ES-I3 (cell line): ENCODE results near the gene NDUFS6.

ENCODE experiments used
- H3K36me3 ChIP-seq: 2 replicates; pipeline ENCODE4 v1.6.1; 2013; ENCODE audit warnings: mild to moderate bottlenecking, low read length, control low read depth, moderate library complexity; ENCODE audit not compliant: insufficient read depth
- H3K4me1 ChIP-seq: 2 replicates; pipeline ENCODE4 v1.6.1; 2013; ENCODE audit warnings: mild to moderate bottlenecking, control low read depth, low read length; ENCODE audit not compliant: insufficient read depth
- H3K9ac ChIP-seq: 2 replicates; pipeline ENCODE4 v1.6.1; 2013; ENCODE audit warnings: low read depth, mild to moderate bottlenecking, low read length, moderate library complexity
- H3K9me3 ChIP-seq: 2 replicates; pipeline ENCODE4 v1.6.1; 2013; ENCODE audit warnings: mild to moderate bottlenecking, low read length, moderate library complexity; ENCODE audit not compliant: control insufficient read depth, insufficient read depth

Gene NDUFS6

DNA sequence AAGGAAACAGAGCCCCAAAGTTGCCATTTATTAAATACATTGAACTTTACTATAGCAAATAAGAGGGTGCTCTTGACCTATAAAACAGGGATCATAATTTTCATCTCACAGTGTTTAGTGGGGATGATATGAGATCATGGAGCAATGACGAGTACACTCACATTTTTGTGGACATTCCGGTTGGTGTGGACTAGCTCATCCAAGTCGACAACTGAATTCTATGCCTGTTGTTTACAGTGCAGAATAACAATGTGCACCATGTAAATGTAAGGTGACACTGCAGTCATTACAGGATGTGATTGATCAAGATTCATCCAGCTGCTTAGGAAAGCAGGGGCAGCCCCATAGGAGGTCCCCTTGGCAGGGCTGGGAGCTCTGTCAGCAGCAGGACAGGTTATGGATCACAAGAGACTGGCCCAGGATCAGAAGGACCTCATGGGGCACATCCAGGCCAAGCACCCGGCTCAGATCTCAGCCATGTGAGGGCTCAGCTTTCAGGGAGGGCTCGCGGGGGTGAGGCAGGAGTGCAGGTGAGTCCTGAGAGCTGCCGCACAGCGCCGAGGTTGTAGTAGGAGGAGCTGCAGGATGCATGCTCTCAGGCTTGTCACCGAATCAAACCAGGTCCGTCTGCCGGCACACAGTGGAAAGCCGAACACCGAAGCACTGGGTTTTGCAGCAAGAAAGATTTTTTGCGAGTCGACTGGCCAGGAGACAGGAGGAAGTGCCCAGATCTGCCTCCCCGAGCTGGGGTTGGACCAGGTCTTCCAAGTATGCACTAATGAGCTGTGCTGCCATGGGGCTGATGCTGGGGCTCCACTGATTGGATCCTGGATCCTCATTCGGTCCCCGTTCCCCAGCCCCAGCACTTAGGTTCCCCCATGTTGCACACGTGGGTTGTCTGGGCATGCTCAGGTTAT, 29.8 kb upstream of the NDUFS6 start:
- H3K9ac ChIP-seq, result no peak overlapping the region
- no peaks in the 10 kb centered on the region for H3K4me1 ChIP-seq
- no peaks in the 10 kb centered on the region for H3K9me3 ChIP-seq
- H3K36me3 ChIP-seq, result no peaks in the 10 kb centered on the region

- no peaks in the 10 kb centered on the region for H3K36me3 ChIP-seq
- H3K9me3 ChIP-seq, result no peaks in the 10 kb centered on the region
- no peak overlapping the region for H3K9ac ChIP-seq
- no peaks in the 10 kb centered on the region for H3K4me1 ChIP-seq
Measured at GRCh38 chr5:1772634-1773033, 28.6 kb upstream of the NDUFS6 start.

DNA sequence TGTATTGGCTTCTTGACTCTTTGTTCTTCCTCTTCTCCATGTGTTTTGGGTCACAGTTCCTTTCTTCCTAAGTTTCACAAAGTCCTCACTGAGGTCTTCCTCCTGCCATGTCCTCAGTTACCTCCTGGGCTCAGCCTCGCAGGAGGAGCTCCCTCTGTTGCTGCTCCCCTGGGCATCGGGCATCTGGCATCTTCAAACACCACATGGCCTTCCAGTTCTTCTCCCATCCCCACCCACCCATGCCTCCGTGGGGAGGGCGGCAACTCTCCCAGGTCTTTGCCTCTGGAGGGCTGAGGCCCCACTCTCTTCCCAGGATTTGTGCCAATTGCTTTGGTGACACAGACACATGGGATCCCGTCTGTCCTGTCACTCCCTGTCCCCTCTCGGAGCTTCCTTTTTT, 24.4 kb upstream of the NDUFS6 start:
- Histone ChIP-seq H3K9me3 (no peaks in the 10 kb centered on the region), H3K4me1 (no peaks in the 10 kb centered on the region), H3K9ac (no peak overlapping the region), H3K36me3 (no peaks in the 10 kb centered on the region)

DNA sequence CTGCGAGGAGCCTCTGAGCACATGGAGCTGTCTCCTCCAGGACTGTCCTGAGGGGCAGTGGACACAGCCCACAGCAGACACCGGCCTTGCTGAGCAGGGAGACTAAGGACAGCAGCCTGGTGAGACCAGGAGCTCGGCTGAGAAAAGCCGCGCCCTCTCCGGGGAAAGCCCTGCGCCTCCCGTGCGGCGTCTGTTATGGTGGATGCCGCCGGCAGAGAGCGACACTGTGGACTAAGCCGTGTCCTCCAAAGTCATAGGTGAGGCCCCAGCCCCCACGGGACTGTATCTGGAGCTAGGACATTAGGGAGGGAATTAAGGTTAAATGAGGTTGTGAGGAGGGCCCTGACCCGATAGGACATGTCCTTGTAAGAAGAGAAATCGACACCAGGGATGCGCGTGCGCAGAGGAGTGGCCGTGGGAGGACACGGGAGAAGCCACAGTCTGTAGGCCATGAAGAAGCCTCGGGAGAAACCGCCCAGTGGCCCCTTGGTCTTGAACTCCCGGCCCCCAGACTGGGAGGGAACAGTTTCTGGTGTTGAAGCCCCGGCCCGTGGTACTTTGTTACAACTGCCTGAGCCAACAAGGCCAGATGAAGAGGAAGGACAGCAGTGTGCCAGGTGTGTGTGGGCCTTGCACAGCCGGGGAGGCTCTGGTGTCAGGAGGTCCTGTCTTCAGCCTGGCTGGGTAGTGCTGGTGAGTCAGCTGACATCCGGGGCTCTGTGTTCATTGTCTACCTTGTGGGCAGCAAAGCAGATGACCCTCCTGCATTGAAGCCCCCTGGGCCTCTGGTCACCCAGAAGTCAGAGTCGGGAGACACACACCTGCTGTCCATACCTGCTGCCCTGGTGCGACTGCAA, 23.7 kb upstream of the NDUFS6 start:
- Histone ChIP-seq H3K9ac (no peak overlapping the region), H3K9me3 (no peaks in the 10 kb centered on the region), H3K4me1 (no peaks in the 10 kb centered on the region), H3K36me3 (no peaks in the 10 kb centered on the region)

DNA sequence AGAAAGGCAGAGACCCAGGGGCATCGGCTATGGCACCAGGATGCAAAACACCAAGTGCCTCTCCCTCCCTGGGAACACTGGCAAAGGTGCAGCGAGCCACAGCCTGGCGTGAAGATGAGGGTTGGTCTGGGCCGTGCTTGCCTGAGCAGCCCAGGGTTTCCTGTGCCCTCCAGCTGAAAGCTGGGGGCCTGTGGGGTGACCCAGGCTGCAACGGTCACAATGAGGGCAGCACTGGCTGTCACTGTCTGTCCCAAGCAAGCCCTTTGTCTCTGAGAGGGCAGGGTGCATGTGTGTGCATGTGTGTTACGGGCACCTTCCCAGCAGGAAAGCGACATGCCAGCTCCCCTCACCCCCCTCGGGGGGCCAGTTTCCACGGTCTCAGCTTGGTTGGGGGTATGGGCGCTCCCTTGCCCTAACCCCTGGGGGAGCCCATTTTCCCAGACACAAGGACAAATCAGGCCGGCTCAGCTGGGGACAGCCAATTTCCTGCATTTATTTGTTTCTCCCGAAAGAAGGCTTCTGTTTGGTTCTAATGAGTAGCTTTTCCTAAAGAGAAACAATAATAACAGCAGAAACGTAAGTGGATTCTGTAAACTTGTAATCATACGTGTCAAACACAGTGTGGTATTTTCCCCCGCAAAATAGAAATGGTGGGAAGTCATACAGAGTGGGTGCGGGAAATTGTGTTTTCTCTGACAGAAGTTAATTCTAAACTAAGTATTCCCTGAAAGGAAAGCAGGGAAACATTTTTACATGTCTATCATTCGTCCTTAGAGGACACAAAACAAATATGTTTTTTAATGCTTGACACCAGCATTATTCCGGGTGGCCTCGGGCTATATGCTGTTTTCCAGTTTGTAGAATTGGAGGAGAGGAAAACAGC, 22.8 kb upstream of the NDUFS6 start:
- Histone ChIP-seq H3K4me1 (no peaks in the 10 kb centered on the region), H3K9me3 (no peaks in the 10 kb centered on the region), H3K9ac (no peak overlapping the region), H3K36me3 (no peaks in the 10 kb centered on the region)

- no peak overlapping the region for H3K9ac ChIP-seq
- H3K36me3 ChIP-seq, result no peaks in the 10 kb centered on the region
- H3K4me1 ChIP-seq, result no peaks in the 10 kb centered on the region
- no peaks in the 10 kb centered on the region for H3K9me3 ChIP-seq
Measured at GRCh38 chr5:1779021-1779680, 22.1 kb upstream of the NDUFS6 start.

DNA sequence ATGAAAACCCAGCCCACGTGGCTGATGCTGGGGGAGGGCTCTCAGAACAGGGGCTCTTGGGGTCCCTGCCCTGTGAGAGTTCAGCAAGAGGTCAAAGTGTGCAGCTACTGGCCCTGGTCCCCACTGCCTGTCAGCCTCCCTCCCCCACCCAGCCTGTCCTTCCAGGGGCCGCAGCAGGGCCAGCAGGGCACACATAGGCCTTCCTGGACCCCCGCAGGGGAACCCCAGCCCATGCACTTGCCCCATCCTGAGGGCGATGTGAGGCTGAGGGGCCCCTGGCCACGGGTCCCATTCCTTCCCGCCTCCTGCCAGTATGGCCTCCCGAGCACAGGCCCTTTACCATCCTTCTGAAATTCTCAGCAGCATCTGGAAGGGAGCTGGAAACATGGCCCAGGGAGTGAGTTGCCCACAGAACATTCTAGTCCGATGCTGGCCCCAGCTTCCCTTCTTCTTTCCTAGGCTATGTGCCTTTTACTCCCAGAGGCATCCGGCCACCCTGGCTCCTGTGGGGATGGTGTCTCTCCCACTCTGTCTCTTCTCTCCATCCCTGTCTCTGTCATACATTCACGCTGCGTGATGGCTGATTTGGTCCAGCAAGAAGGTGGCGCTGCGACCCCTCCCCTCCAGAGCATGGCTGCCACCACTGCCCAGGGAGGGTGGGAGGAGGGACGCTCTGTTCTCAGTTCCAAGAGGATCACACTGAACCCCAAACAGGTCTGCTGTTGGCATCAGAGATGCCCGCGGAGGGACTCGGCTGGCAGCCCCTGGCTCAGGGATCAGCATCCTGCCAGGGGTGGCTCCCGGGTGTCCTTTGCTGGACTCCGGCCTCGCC, 21.2 kb upstream of the NDUFS6 start:
- Histone ChIP-seq H3K36me3 (no peaks in the 10 kb centered on the region), H3K4me1 (no peaks in the 10 kb centered on the region), H3K9me3 (no peaks in the 10 kb centered on the region), H3K9ac (no peak overlapping the region)

DNA sequence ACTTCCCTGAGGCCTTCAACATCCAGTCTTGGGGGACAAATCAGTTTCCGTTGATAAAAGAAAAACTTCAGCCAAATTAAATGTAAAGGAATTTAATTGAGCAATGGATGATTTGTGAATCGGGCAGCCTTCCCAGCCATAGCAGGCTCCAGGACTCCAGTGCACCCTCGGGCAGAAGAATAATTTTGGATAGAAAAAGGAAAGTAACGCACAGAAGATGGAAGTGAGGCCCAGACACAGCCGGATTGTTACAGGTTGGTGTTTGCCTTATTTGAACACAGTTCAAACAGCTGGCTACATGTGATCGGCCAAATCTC, 20.6 kb upstream of the NDUFS6 start:
- H3K9ac ChIP-seq, result no peak overlapping the region

DNA sequence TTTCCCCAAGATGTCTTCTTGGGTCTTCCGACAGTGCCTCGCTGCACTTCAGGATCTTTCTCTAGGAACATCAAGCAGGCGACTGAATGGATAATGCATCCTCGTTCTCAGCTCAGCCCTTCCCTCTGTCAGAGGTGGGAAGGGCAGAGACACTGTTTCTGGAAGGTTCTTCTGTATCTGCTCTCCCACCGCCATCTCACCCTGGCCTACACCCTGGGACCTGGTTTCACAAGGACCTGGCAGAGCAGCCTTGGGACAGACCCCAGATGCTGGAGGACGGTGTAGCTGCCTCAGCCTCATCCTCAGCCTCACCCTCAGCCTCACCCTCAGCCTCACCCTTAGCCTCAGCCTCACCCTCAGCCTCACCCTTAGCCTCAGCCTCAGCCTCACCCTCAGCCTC, 20.1 kb upstream of the NDUFS6 start:
- H3K36me3 ChIP-seq, result no peaks in the 10 kb centered on the region
- H3K4me1 ChIP-seq, result no peaks in the 10 kb centered on the region
- no peak overlapping the region for H3K9ac ChIP-seq
- no peaks in the 10 kb centered on the region for H3K9me3 ChIP-seq

More for the DNA sequence above, 20.6 kb upstream of the NDUFS6 start:
- no peaks in the 10 kb centered on the region for H3K9me3 ChIP-seq
- no peaks in the 10 kb centered on the region for H3K36me3 ChIP-seq
- no peaks in the 10 kb centered on the region for H3K4me1 ChIP-seq

DNA sequence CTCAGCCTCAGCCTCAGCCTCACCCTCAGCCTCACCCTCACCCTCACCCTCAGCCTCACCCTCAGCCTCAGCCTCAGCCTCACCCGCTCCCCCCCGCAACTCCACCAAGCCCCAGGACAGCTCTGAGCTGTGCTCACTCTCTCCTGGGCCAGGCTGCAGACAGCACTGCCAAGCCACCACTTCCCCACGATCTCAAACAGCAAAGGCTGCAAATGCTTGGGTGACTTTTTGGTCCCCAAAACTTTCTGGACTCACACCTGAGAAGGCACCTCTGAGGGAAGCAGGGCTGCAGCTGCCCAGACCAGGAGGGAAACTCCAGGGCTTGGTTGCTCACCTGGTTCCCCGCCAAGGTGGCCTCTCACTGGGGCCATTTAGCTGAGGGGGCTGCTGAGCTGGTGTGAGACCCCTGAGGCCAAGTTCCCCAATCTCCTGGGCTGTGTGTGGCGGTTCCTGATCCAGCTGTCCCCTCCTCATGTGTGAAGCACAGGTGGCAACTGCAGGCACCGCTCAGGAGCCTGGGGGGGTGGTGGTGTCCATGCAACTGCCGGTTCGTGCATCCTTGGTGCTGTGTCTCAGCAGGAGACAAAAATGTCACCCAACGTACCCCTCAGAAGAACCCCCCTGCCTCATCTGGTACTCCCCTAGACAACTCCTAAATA, 19.4 kb upstream of the NDUFS6 start:
- Histone ChIP-seq H3K4me1 (no peaks in the 10 kb centered on the region), H3K36me3 (no peaks in the 10 kb centered on the region), H3K9ac (no peak overlapping the region), H3K9me3 (no peaks in the 10 kb centered on the region)

DNA sequence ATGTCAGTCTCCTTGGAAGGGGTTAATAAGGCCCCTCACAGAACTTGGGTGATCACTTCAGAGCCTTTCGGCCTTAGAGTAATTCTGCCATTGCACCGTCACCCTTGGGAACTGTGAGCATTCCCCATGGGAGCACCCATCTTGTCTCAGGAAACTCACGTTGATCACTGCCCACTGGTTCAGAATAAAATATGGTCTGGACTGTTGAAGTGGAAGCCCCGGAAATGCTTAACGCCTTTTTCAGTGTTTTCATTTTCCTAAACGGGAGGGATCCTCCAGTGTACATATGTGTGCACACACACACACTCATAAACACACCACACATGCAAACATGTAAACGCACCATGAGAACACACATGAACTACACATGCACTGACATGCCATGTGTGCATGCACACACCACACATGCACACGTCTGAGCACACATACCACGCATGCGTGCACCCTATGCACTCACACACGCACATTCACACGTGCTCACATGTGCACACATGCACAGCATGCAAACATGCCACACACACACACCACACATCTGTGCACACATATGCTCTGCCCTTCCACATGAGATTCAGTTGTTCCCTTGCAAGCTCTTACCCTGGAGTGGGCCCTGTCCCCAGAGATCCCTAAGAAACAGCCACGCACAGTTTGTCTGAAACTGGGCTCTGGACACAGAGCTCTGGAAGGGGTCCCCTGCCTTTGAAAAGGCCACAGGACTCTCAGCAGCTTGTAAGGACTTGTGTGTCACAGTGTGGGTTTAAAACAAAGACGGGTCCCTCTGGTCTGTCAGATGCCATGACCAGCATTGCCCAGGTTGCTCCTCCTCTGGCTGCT, 18.6 kb upstream of the NDUFS6 start:
- no peaks in the 10 kb centered on the region for H3K36me3 ChIP-seq
- no peak overlapping the region for H3K9ac ChIP-seq
- H3K4me1 ChIP-seq, result no peaks in the 10 kb centered on the region
- no peaks in the 10 kb centered on the region for H3K9me3 ChIP-seq

GRCh38 chr5:1783216-1783554, 18.0 kb upstream of the NDUFS6 start:
- no peak overlapping the region for H3K9ac ChIP-seq
- no peaks in the 10 kb centered on the region for H3K9me3 ChIP-seq
- no peaks in the 10 kb centered on the region for H3K36me3 ChIP-seq
- no peaks in the 10 kb centered on the region for H3K4me1 ChIP-seq
